PFSK-1 (cell line): ENCODE data around the gene NUSAP1.

ENCODE experiments used
- POLR2AphosphoS5 ChIP-seq: IDR thresholded peaks from 2 replicates; pipeline ENCODE4 v1.6.1; 2012; ENCODE audit warnings: low read depth, mild to moderate bottlenecking, control low read depth, low read length, moderate library complexity
- REST ChIP-seq, 2 experiments: IDR thresholded peaks; 2 replicates each; pipeline versions ENCODE4 v1.6.1 to v1.8.0; 2011 to 2012; ENCODE audit warnings: low read depth in 2 of 2, low read length in 2 of 2, control low read depth in 1 of 2, inconsistent platforms in 1 of 2, mild to moderate bottlenecking in 1 of 2, moderate library complexity in 1 of 2; ENCODE audit not compliant: insufficient read depth in 1 of 2
- SIN3A ChIP-seq: IDR thresholded peaks from 2 replicates; pipeline ENCODE4 v1.6.1; 2012; ENCODE audit warnings: mild to moderate bottlenecking, low read length, moderate library complexity, borderline replicate concordance; ENCODE audit not compliant: insufficient read depth
- TAF1 ChIP-seq: IDR thresholded peaks from 2 replicates; pipeline ENCODE4 v1.6.1; 2012; ENCODE audit warnings: low read length, control low read depth, borderline replicate concordance; ENCODE audit not compliant: insufficient read depth

GRCh38 chr15:41350057-41350717, 17.5 kb downstream of the NUSAP1 start:
- no peak for TF ChIP-seq POLR2AphosphoS5
- TF ChIP-seq REST (IDR thresholded peaks at IDR 0.05; ENCODE audit: insufficient read depth in 1 of 2, low read depth in 2 of 2, low read length in 2 of 2): no peak
- TF ChIP-seq TAF1: no peak
- TF ChIP-seq SIN3A: no peak
